GM19240 (cell line): ENCODE measurements around the gene BORA.
"Not testable (repeated sequence)": the region's sequence is repeated elsewhere in the genome, so short reads cannot be mapped to it uniquely, and the experiment has no call there.

Experiments
- DNase-seq: peaks from one replicate; pipeline ENCODE4 v3.0.0; 2011; ENCODE audit warnings: low spot score; ENCODE audit not compliant: insufficient read length

BORA gene

GRCh38 chr13:72763411-72763810 lies 35.7 kb downstream of the BORA start:
- DNase-seq = no peak

GRCh38 chr13:72774019-72774418 lies 46.3 kb downstream of the BORA start:
- DNase-seq = no peak

- DNase-seq = peak; percentile 78
Measured at GRCh38 chr13:72781451-72782439, 54.0 kb downstream of the BORA start, which contains the start of the genes DIS3 and PIBF1. DIS3 (minus strand) TSS chr13:72781900; CDS start chr13:72781832, 68 bp downstream. PIBF1 (plus strand) TSS chr13:72782133; CDS start chr13:72783470, 1,337 bp downstream.

DNA sequence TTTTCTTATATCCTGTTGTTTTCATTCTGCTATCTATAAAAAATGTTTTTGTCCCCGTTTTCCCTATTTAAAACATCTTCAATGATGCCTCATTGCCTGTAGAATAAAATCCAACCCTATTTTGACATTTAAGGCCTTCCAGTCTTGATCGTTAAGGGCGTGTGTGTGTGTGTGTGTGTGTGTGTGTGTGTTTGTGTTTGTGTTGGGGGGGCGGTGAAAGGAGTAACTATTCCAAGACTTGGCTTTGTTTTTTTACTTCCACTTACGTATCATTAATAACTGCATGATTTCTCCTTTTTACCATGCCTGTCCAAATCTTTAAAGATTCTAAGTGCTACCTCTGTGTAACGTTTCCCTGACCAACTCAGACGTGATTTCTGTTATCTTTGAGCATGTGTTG lies 55.0 kb downstream of the BORA start:
- no peak for DNase-seq

DNA sequence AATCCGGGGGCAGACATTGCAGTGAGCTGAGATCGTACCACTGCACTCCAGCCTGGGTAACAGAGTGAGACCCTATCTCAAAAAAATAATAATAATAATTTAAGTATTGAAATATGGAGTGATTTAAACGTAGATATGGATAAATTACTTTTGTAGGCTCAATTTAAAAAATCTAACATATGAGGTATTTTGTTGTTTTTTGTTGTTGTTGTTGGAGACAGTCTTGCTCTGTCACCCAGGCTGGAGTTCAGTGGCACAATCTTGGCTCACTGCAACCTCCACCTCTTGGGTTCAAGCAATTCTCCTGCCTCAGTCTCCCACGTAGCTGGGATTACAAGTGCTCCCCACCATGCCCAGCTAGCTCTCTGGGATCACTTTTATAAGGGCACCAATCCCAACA lies 57.0 kb downstream of the BORA start:
- not testable (repeated sequence) for DNase-seq

GRCh38 chr13:72788831-72789230 lies 61.1 kb downstream of the BORA start:
- DNase-seq = no peak

- no peak for DNase-seq
Measured at GRCh38 chr13:72792640-72793039, 64.9 kb downstream of the BORA start.

GRCh38 chr13:72798817-72799216 lies 71.1 kb downstream of the BORA start:
- DNase-seq = no peak

- no peak for DNase-seq
Measured at GRCh38 chr13:72804301-72804700, 76.6 kb downstream of the BORA start.
